CD4-positive, alpha-beta T cell treated with Interleukin-15 for 1 hour (primary cell): ENCODE measurements around the gene FBXO46.
A peak's percentile ranks its signal among the peaks of the same experiment; 100 is the strongest.
"Not testable (repeated sequence)": the region's sequence is repeated elsewhere in the genome, so short reads cannot be mapped to it uniquely, and the experiment has no call there.

Source experiments
- DNase-seq: peaks from one replicate; pipeline ENCODE4 v3.0.0-alpha.2; 2020

FBXO46 gene

DNA sequence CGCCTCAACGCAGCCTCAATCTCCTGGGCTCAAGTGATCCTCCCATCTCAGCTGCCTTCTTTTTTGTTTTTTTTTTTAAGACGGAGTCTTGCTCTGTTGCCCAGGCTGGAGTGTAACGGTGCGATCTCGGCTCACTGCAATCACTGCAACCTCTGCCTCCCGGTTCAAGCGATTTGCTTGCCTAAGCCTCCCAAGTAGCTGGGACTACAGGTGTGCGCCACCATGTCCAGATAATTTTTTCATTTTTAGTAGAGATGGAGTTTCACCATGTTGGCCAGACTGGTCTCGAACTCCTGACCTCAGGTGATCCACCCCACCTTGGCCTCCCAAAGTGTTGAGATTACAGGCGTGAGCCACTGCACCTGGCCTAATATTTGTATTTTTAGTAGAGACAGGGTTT is 10.6 kb downstream of the FBXO46 start:
- DNase-seq, result not testable (repeated sequence)

DNA sequence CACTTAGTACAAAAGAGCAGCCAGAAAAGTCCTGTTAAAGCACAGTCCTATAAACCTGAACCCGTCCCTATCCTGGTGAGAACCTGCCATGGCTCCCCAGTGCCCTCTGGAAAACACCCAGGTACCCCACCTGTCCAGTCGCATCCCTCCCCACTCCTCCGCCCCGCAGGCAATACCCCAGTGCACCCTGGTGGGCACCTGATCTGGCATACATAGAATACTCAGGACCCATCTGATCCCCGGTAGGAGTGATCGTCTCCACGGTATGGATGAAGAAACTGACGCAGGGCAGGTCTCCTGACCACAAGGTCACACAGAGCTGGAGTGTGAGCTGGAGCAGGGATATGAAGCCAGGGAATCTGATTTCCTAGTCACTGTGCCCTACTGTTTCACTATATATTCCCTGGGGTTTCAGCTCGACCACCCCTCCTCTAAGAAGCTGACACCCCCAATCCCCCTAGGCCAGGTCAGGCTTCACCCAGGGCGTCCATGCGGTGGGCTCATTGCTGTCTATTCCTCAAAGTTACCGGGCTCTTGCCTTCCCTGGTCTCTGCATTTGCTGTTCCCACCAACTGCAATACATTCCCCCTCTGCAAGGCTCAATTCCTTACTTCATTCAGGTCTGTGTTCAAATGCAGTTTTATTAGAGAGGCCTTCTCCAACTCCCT is 12.6 kb downstream of the FBXO46 start:
- DNase-seq, result no peak

DNA sequence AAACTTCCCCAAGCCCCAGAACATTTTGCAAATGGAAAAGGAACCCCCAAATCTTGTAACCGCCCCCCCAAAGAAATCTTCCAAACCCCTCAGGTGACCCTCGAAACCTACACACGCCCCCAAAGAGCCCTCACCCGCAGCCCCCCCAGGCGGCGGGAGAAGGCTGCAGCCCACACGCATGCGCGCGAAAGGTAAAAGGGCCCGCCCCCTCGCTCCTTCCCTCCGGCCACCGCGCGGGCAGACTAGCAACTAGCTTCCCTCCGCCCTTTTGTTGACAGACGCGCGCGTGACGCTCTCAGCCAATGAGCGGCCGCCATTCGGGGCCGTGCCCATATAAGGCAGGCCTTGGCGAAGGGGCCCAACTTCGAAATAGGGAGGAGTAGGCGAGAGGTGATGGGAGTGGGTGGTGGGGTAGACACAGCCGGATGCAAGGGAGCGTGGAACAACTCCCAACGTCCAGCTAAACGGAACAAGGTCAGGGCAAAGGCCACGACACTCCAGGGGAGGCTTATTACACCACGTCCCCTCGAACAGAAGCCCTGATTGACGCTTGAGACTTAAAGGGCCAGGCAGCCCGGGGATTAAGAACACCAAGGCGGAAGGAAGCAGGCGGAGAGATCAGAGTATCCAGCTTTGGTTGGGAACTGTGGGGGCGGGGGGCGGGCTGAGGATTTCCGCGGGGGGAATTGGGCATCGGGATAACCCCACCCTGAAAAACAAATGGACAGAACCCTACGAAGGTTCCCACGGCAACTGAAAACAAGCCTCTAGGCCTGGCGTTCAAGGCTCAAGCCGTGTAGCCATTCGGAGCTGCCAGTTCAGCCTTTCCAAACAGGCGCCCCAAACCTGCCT is 13.3 kb downstream of the FBXO46 start:
- DNase-seq, result peak; percentile 99

DNA sequence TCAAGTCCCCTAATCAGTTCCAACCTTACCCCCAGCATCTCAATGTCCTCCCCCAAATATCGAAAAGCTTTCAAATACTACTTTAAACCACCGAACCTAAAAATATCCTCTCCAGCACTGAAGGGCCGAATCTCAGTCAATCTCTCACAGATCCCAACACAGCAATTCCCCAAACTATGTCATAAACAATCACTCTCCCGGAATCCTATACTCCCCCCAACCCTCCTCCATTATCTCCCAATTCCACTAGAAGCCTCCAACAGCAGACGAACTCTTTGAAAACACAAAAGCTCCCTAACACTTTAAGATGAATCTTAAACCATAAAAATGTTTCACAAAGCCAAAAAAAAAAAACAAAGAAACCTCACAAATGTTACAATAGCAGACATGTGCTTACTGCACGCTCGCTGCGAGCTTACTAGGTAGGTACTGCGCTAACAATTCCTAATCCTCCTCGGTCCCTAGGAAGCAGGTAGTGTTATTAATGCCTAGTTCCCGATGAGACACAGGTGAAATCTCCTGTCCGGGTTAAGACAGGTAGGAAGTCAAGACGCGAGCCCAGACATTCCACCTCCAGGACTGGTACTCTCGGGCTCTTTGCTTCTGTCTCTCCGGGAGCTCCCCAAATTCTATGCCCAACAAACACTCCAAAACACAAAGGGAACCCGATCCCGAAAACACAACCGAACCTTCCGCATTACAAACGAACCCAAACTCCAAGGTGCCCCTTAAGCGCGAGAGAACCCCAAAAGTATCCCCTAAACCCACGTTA is 14.2 kb downstream of the FBXO46 start:
- no peak for DNase-seq

DNA sequence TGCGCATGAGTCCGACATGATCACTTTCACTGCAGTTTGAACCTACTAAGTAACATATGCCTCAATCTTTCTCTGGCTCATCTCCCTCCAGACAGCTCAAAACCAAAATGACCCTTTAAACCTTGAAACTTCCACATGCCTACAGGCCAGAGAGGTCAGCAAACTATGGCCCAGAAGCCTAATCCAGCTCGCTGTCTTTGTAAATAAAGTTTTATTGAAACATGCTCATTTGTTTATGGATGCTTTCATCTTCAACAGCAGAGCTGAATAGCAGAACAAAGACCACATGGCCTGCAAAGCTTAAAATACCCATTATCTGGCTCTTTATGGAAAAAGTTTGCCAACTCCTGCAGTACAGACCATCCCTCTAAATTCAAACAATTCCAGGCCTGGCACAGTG is 15.6 kb downstream of the FBXO46 start:
- no peak for DNase-seq

DNA sequence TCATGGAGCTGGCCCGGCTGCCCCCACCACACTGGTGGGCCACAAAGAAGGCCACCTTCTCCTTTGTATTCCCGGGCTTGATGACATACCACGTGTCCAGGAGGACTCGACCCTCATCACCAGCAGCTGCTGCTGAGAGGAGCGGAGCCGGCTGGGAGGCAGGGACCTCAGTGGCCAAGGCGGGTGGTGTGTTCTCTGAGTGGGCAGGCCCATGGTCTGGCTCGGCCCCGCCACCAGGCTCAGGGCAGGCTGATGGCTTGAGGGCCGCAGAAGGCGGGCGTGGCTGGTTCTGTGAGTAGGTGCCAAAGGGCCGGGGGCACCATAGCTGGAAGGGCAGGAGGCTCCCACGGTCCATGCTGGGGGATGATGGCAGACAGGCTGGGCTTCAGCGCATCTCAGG is 17.6 kb downstream of the FBXO46 start:
- no peak for DNase-seq

DNA sequence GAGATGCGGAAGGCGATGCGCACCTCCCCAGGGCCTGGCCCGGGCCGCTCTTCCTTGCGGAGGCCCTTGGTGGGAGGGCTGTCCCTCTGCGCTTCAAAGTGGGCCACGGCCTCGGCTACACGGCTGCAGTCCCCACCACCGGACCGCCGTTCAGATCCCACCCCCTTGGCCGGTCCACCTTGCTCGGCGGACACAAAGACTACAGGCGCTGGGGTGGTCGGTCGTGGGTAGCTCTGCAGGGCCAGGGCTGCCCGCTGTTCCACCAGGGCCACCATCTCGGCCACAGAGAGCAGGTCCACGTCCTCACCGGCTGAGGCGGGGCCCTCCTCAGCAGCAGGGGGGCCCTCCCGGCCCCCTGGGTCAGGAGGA is 18.0 kb downstream of the FBXO46 start:
- DNase-seq, result no peak

DNA sequence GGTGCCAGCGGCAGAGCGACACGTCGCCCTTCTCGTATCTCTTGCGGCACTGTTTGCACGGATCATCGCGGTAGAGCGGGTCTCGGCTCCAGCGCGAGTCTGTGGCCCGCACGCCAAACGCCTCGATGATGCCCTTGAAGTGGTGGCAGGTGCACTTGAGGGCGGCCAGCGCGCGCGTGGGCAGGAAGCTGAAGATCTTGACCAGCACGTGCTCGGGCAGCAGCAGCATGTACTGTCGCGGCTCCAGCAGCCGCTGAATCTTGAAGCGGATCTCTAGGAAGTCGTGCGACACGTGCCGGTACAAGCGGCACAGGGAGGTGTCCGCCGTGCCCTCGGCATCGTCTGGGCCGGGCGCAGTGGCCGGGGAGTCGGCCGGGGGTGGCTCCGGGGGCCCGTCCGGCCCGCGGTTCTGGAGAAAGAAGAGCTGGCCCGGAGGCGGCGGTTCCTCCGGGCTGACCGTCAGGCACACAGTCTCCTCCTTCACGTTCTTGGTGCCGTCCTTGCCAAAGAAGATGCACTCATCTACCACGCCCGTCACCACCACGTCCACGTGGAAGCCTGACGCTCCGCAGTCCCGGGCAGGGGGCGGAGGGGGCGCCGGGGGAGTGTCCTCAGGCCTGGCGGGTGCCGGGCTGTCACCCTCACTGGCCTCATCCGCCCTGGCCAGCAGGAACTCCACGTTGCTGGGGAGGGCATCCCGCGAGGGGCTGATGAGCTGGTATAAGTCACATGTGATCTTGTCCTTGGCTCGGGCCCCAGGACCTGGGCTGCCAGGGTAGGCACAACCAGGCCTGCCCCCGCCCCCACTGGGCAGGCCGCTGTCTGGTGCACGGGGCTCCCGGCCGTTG is 18.6 kb downstream of the FBXO46 start:
- no peak for DNase-seq

DNA sequence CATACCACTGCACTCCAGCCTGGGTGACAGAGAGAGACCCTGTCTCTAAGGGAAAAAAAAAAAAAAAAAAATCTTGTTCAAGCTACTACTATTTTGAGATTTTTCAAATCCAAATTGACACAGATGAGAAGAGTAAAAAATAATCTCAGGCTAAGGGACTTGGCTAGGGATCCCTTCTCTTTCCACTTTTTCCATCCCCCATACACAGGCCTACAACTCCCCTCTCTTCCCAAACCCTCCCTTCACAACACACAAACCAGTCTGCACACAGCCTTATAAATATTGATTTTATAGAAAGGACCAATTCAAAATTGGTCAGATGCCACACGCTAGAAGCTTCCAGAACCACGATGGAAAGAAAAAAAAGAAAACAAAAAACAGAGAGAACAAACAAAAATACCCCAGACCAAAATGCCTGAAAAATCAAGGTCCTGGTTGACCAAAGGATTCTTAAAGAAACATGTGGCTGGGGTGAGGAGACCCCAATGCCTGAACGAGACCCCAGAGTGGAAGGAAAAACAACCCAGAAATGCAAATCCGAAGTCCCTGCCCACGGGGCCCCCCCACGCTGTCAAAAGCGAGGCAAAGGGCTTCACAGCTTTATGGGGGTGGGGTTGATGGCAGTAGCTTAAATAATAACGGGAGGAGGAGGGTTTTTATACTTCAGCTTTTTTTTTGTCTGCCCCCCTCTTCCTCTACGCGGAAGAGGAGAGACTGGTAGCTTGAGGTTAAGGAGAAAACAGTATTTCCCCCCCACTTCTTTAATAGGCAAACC is 20.2 kb downstream of the FBXO46 start:
- no peak for DNase-seq

DNA sequence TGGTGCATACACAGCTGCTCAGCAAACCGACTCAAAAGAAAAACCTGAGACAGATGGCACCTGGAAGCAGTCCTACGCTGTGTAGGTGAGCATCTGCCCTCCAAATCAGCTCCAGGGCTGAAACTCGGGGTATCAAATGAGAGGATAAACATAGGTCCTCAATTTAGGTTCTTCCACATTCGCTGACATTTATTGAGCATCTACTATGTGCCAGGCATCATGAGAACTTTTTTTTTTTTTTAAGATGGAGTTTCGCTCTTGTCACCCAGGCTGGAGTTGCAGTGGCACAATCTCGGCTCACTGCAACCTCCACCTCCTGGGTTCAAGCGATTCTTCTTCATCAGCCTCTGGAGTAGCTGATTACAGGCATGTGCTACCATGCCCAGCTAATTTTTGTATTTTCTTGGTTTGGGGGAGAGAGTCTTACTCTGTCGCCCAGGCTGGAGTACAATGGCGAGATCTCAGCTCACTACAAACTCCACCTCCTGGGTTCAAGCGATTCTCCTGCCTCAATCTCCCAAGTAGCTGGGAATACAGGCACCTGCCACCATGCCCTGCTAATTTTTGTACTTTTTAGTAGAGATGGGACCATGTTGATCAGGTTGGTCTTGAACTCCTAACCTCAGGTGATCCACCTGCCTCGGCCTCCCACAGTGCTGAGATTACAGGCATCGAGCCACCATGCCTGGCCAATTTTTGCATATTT is 24.8 kb downstream of the FBXO46 start:
- DNase-seq, result no peak

DNA sequence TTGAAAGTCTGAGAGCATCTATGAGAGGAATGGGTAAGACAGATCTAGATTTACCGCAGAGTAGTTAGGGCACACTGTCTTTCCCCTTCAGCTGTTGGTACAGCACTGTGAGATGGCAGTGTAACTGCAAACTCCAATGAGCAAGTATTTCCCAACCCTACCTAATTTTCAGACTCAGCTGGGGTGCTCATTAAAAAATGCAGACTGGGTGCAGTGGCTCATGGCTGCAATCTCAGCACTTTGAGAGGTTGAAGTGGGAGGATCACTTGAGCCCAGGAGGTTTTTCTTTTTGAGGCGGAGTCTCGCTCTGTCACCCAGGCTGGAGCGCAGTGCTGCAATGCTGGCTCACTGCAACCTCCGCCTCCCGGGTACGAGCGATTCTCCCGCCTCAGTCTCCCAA is 25.6 kb downstream of the FBXO46 start:
- DNase-seq, result no peak

DNA sequence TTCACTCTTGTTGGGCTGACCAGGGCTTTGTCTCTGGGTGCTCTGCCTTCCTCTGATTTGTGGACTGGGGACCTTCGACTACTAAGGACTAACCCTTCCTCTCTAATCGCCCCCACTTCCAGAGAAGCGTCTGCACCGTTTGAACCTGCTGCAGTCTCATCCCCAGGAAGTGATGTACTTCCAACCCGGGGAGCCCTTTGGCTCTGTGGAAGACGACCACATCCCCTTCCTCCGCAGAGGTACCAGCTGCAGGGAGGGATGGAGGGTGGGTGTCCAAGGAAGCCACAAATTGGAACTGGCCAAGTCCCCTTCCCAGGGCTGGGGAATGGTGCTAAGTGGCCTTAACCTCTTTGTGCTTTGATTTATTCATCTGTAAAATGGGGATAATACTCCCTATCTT is 29.0 kb downstream of the FBXO46 start:
- no peak for DNase-seq

DNA sequence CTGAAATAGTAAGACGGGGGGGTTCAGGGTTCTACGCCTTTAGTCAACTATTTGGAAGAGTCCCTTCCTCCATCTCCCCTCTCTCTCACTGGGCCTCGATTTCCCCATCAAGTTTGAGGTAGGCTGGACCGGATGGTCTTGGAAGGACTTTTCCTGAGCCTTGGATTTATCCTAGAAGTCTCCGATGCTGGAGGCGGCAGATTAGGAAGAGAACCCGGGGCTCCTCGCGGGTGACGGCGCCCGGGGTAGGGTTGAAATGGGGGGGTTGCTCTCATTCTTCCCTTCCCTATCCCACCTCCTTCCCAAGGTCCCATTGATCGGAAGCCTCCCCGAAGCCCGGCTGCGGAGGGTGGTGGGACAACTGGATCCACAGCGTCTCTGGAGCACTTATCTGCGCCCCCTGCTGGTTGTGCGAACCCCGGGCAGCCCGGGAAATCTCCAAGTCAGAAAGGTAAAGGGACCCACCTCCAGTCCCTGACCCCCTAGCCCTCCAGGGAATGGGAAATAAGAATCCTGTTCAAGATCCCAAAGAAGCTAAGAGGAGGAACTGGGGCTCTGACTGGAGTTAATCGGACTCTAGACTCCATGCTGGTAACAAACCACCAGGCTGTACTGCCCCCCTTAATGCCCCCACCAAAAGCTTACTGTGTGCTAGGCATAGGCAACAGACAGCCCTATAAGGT is 37.4 kb downstream of the FBXO46 start:
- DNase-seq, result peak; percentile 60

DNA sequence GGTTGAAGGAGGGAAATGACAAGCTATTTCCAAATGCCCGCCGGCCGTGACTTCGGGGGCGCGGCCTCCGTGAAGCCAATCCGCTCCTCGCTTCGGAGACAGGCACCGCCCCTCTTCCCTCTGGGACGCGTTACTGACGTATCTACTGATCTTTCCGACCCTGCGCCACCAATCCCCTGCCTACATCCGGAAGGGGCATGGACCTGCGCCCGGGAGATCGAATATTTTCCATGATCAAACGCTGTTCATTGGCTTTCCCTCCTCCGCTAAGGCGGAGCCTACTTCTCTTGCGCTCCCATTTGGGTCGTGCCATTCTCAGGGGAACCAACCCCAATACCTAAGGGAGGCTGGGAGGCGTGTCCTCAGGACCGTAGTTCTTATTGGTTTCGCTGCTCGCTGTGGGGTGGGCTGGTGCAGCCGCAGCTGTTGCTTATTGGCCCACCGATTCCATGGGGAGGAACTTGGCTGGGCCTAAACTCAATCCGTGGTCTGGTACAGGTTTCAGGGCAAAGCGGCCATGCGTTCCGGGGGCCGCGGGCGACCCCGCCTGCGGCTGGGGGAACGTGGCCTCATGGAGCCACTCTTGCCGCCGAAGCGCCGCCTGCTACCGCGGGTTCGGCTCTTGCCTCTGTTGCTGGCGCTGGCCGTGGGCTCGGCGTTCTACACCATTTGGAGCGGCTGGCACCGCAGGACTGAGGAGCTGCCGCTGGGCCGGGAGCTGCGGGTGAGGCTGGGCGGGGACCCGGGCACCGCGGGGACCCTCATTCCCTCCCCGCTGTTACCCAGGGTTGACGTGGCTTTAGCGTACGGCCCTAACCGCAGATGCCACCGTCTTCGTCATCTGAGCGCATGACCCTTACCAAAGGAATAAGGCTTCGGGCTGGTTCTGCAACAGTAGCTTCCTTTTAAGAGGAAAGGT is 38.2 kb downstream of the FBXO46 start, which contains the start of gene QPCTL:
QPCTL (plus strand) TSS at position 480 of the 919 bp plus-strand sequence; CDS start at position 518, 38 bp downstream.
- peak; percentile 99 for DNase-seq

DNA sequence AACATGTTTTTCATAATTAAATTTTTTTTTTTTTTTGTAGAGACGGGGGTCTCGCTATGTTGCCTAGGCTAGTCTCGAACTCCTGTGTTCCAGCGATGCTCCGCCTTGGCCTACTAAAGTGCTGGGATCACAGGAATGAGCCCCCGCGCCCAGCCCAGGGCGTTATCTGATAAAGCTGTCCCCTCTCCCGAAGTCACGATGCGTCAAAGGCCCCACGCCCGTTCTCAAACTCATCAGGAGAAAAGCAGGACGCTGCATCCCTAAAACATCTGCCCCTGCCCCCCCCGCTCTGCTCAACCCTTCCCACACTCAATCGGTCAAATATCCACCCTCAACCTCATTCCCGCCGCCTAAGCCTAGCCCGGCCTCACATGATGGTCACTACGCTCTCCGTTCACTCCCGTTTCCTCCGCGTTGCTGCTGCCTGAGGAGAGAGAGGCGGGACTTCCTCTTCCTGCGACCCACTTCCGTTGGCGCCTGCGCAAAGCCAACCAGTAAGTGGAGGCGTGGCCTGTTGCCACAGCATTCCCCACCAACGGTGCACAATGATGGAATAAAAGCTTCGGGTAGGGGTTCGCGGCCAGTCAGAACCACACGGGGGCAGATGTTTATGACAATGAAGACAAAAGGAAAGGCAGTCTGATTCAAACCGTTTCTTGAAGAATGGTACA is 39.0 kb downstream of the FBXO46 start, which contains the start of gene SNRPD2:
SNRPD2 (minus strand) TSS at position 438 of the 671 bp plus-strand sequence; CDS start at position 373, 65 bp downstream.
- peak; percentile 91 for DNase-seq

DNA sequence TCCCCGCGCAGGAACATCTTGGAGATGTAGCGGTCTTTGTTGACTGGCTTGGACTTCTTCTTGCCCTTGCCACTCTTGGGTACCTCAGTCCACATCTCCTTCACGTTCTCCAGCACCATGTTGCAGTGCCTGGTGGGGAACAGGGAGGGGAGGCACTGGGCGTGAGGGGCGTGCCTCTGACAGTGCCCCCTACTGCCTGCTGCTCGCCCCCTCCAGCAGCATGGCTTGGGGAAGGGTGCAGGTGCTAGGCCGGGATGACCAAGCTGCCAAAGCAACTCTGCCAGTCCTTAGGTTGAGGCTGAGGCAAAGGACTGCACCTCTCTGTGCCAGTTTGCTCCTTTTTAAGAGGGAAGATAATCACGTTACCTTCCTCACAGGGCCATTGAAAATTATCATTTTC is 43.1 kb downstream of the FBXO46 start:
- no peak for DNase-seq

DNA sequence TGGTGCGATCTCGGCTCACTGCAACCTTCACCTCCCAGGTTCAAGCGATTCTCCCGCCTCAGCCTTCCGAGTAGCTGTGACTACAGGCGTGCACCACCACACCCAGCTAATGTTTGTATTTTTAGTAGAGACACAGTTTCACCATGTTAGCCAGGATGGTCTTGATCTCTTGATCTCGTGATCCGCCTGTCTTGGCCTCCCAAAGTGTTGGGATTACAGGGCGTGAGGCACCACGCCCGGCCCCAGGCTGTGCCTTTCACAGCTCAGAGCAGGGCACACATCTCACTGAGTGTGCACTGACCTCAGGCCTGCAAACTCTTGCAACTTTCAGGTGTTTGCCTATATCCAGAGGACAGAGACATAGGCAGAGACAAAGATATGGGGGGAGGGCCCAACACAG is 45.7 kb downstream of the FBXO46 start:
- not testable (repeated sequence) for DNase-seq

DNA sequence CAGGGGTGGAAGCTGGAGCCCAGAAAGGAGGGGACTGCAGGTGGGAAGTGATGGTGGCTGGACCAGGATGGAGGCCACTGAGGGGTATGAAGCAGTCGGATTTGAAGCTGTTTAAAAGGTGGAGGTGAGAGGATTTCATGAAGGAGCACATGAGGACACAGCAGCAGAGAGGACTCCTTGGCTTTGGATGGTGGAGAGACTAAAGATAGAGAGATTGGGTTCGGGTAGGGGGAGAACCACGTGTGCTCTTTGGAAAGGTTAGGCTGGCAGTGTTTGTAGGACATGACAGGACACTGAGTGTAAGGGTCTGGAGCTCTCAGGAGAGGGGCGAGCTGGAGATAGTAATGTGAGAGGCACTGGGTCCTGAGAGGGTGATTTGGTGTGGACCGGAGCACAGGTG is 47.8 kb downstream of the FBXO46 start:
- DNase-seq, result no peak

DNA sequence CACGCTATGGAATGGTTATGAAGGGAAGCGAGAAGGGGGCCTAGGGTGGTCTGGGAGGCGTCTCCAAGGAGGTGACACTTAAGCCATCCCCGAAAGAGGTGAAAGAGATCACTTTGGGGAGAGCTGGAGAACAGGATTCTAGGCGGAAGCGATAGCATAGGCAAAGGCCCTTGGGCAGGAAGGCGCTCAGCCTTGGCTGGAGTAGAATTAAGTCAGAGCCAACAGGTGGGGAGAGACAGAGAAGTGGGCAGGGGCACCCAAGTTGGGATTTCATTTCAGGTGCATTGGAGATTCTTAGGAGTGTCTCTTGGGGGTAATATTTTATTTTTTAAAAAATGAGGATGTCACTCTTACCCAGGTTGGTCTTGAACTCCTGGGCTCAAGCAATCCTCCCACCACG is 48.6 kb downstream of the FBXO46 start:
- DNase-seq, result no peak
